Measurements from ENCODE around the gene TRAK1.

The TRAK1 gene

GRCh38 chr3:42225486-42226363 lies 134.6 kb downstream of the TRAK1 start:
- Histone ChIP-seq H3K9ac (ENCODE audit: low read length) (no peak overlapping the region), H3K9me3 (ENCODE audit: low read length) (no peaks in the 10 kb centered on the region), H3K36me3 (ENCODE audit: insufficient read depth, low read length) (peaks cover 22% of the 10 kb centered on the region), H3K4me1 (ENCODE audit: insufficient read depth, low read length) (peaks cover 16% of the 10 kb centered on the region), H3K4me3 (ENCODE audit: low read depth in 1 of 2, low read length in 2 of 2) (no peak overlapping the region), H3K27me3 (ENCODE audit: control insufficient read depth in 1 of 2, insufficient read depth in 2 of 2, low read length in 2 of 2) (no peaks in the 10 kb centered on the region), H3K27ac (ENCODE audit: low read depth, low read length) (no peak overlapping the region)

GRCh38 chr3:42226470-42227425 lies 135.6 kb downstream of the TRAK1 start:
- no peaks in the 10 kb centered on the region for H3K27me3 ChIP-seq (ENCODE audit: control insufficient read depth in 1 of 2, insufficient read depth in 2 of 2, low read length in 2 of 2)
- H3K36me3 ChIP-seq (ENCODE audit: insufficient read depth, low read length), result peaks cover 21% of the 10 kb centered on the region
- no peak overlapping the region for H3K9ac ChIP-seq (ENCODE audit: low read length)
- H3K4me1 ChIP-seq (ENCODE audit: insufficient read depth, low read length), result peaks cover 16% of the 10 kb centered on the region
- H3K9me3 ChIP-seq (ENCODE audit: low read length), result no peaks in the 10 kb centered on the region
- H3K27ac ChIP-seq (ENCODE audit: low read depth, low read length), result no peak overlapping the region
- H3K4me3 ChIP-seq (ENCODE audit: low read depth in 1 of 2, low read length in 2 of 2), result no peak overlapping the region

GRCh38 chr3:42228796-42229195 lies 137.6 kb downstream of the TRAK1 start:
- Histone ChIP-seq H3K27ac (ENCODE audit: low read depth, low read length) (no peak overlapping the region), H3K4me3 (ENCODE audit: low read depth in 1 of 2, low read length in 2 of 2) (no peak overlapping the region), H3K9ac (ENCODE audit: low read length) (no peak overlapping the region), H3K36me3 (ENCODE audit: insufficient read depth, low read length) (peaks cover 3% of the 10 kb centered on the region), H3K9me3 (ENCODE audit: low read length) (no peaks in the 10 kb centered on the region), H3K4me1 (ENCODE audit: insufficient read depth, low read length) (peaks cover 16% of the 10 kb centered on the region), H3K27me3 (ENCODE audit: control insufficient read depth in 1 of 2, insufficient read depth in 2 of 2, low read length in 2 of 2) (no peaks in the 10 kb centered on the region)

GRCh38 chr3:42229266-42229941 lies 138.2 kb downstream of the TRAK1 start:
- H3K9ac ChIP-seq (ENCODE audit: low read length), result no peak overlapping the region

GRCh38 chr3:42229942-42230688 lies 139.0 kb downstream of the TRAK1 start:
- H3K4me1 ChIP-seq (ENCODE audit: insufficient read depth, low read length), result peaks cover 8% of the 10 kb centered on the region
- no peak overlapping the region for H3K27ac ChIP-seq (ENCODE audit: low read depth, low read length)
- no peaks in the 10 kb centered on the region for H3K27me3 ChIP-seq (ENCODE audit: control insufficient read depth in 1 of 2, insufficient read depth in 2 of 2, low read length in 2 of 2)
- no peaks in the 10 kb centered on the region for H3K9me3 ChIP-seq (ENCODE audit: low read length)
- no peak overlapping the region for H3K9ac ChIP-seq (ENCODE audit: low read length)
- no peaks in the 10 kb centered on the region for H3K36me3 ChIP-seq (ENCODE audit: insufficient read depth, low read length)
- no peak overlapping the region for H3K4me3 ChIP-seq (ENCODE audit: low read depth in 1 of 2, low read length in 2 of 2)

More at GRCh38 chr3:42229266-42229941, 138.2 kb downstream of the TRAK1 start:
- H3K27me3 ChIP-seq (ENCODE audit: control insufficient read depth in 1 of 2, insufficient read depth in 2 of 2, low read length in 2 of 2), result no peaks in the 10 kb centered on the region
- peaks cover 15% of the 10 kb centered on the region for H3K4me1 ChIP-seq (ENCODE audit: insufficient read depth, low read length)
- H3K36me3 ChIP-seq (ENCODE audit: insufficient read depth, low read length), result no peaks in the 10 kb centered on the region
- no peak overlapping the region for H3K4me3 ChIP-seq (ENCODE audit: low read depth in 1 of 2, low read length in 2 of 2)
- H3K27ac ChIP-seq (ENCODE audit: low read depth, low read length), result no peak overlapping the region
- no peaks in the 10 kb centered on the region for H3K9me3 ChIP-seq (ENCODE audit: low read length)

GRCh38 chr3:42230860-42231259 lies 139.7 kb downstream of the TRAK1 start:
- Histone ChIP-seq H3K36me3 (ENCODE audit: insufficient read depth, low read length) (no peaks in the 10 kb centered on the region), H3K27me3 (ENCODE audit: control insufficient read depth in 1 of 2, insufficient read depth in 2 of 2, low read length in 2 of 2) (no peaks in the 10 kb centered on the region), H3K9ac (ENCODE audit: low read length) (no peak overlapping the region), H3K27ac (ENCODE audit: low read depth, low read length) (no peak overlapping the region), H3K4me3 (ENCODE audit: low read depth in 1 of 2, low read length in 2 of 2) (no peak overlapping the region), H3K4me1 (ENCODE audit: insufficient read depth, low read length) (peaks cover 5% of the 10 kb centered on the region), H3K9me3 (ENCODE audit: low read length) (no peaks in the 10 kb centered on the region)

GRCh38 chr3:42235532-42235931 lies 144.4 kb downstream of the TRAK1 start:
- H3K4me1 ChIP-seq (ENCODE audit: insufficient read depth, low read length), result no peaks in the 10 kb centered on the region
- no peaks in the 10 kb centered on the region for H3K27me3 ChIP-seq (ENCODE audit: control insufficient read depth in 1 of 2, insufficient read depth in 2 of 2, low read length in 2 of 2)
- H3K9ac ChIP-seq (ENCODE audit: low read length), result no peak overlapping the region
- H3K4me3 ChIP-seq (ENCODE audit: low read depth in 1 of 2, low read length in 2 of 2), result no peak overlapping the region
- H3K36me3 ChIP-seq (ENCODE audit: insufficient read depth, low read length), result no peaks in the 10 kb centered on the region
- H3K9me3 ChIP-seq (ENCODE audit: low read length), result peaks cover 6% of the 10 kb centered on the region
- no peak overlapping the region for H3K27ac ChIP-seq (ENCODE audit: low read depth, low read length)

- H3K9me3 ChIP-seq (ENCODE audit: low read length), result peaks cover 6% of the 10 kb centered on the region
- no peaks in the 10 kb centered on the region for H3K36me3 ChIP-seq (ENCODE audit: insufficient read depth, low read length)
- H3K4me3 ChIP-seq (ENCODE audit: low read depth in 1 of 2, low read length in 2 of 2), result no peak overlapping the region
Observed at GRCh38 chr3:42236611-42237010, 145.5 kb downstream of the TRAK1 start.

GRCh38 chr3:42246091-42246490 lies 154.9 kb downstream of the TRAK1 start:
- H3K4me1 ChIP-seq (ENCODE audit: insufficient read depth, low read length), result peaks cover 7% of the 10 kb centered on the region
- no peaks in the 10 kb centered on the region for H3K36me3 ChIP-seq (ENCODE audit: insufficient read depth, low read length)
- H3K27ac ChIP-seq (ENCODE audit: low read depth, low read length), result no peak overlapping the region
- H3K9me3 ChIP-seq (ENCODE audit: low read length), result no peaks in the 10 kb centered on the region
- no peaks in the 10 kb centered on the region for H3K27me3 ChIP-seq (ENCODE audit: control insufficient read depth in 1 of 2, insufficient read depth in 2 of 2, low read length in 2 of 2)
- no peak overlapping the region for H3K9ac ChIP-seq (ENCODE audit: low read length)
- no peak overlapping the region for H3K4me3 ChIP-seq (ENCODE audit: low read depth in 1 of 2, low read length in 2 of 2)

More at GRCh38 chr3:42236611-42237010, 145.5 kb downstream of the TRAK1 start:
- H3K27me3 ChIP-seq (ENCODE audit: control insufficient read depth in 1 of 2, insufficient read depth in 2 of 2, low read length in 2 of 2), result no peaks in the 10 kb centered on the region
- no peaks in the 10 kb centered on the region for H3K4me1 ChIP-seq (ENCODE audit: insufficient read depth, low read length)
- H3K9ac ChIP-seq (ENCODE audit: low read length), result no peak overlapping the region
- H3K27ac ChIP-seq (ENCODE audit: low read depth, low read length), result no peak overlapping the region

GRCh38 chr3:42247576-42248027 lies 156.4 kb downstream of the TRAK1 start:
- Histone ChIP-seq H3K27me3 (ENCODE audit: control insufficient read depth in 1 of 2, insufficient read depth in 2 of 2, low read length in 2 of 2) (no peaks in the 10 kb centered on the region), H3K36me3 (ENCODE audit: insufficient read depth, low read length) (no peaks in the 10 kb centered on the region), H3K9me3 (ENCODE audit: low read length) (no peaks in the 10 kb centered on the region), H3K4me1 (ENCODE audit: insufficient read depth, low read length) (peaks cover 7% of the 10 kb centered on the region), H3K9ac (ENCODE audit: low read length) (no peak overlapping the region), H3K4me3 (ENCODE audit: low read depth in 1 of 2, low read length in 2 of 2) (no peak overlapping the region), H3K27ac (ENCODE audit: low read depth, low read length) (no peak overlapping the region)
